GM21360 (cell line): Measurements from ENCODE around the gene DYNC1H1.

Experiments used
- ATAC-seq: cut with Tn5 transposase; IDR thresholded peaks from one replicate; pipeline ENCODE4 v1.9.1; 2021; ENCODE audit warnings: mild to moderate bottlenecking, moderate library complexity; ENCODE audit not compliant: unreplicated experiment

The DYNC1H1 gene

DNA sequence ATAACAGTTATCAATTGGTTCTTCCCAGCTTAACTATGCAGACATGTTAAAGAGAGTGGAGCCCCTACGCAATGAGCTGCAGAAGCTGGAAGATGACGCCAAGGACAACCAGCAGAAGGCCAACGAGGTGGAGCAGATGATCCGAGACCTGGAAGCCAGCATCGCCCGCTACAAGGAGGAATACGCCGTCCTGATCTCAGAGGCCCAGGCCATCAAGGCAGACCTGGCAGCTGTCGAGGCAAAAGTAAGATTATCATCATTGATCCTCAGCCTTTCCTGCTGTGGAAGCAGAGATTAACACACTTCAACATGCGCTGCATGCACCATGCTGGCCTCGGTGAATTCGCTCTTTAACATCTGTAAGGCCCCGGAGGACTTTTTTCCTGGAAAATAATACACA lies 68.9 kb downstream of the DYNC1H1 start:
- ATAC-seq: no peak

DNA sequence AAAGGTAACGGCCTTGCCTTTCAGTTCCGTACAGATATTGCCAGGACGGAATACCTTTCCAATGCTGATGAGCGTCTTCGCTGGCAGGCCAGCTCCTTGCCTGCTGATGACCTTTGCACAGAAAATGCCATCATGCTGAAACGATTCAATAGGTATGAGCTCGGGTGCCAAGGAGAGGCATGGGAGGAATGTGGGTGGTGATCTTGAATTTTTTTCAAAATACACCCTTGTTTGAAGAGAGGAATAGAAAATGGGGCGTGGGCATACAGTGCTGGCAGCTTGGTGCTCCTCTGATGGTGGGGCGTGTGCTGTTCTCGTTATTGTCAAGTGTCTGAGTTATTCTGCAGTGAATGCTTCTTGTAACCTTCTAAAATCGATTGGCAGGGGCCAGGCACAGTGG lies 69.9 kb downstream of the DYNC1H1 start:
- no peak for ATAC-seq

DNA sequence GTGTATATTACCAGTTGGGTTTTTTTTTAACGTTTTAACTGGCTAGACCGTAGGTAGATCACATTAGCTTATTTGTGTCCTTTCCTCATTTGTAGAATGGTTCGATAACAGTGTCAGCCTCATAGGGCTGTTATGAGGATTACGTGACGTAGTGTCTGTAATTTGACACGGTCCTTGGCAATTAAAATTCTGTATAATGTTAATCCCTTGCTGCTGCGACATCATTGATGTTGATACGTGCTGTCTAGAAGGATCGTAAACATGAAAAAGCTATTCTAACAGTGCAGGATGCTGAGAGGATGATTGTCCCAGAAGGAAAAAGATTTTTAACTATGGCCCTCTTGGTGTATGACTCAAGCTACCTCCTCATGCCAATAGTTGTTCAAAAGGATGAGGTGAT lies 71.5 kb downstream of the DYNC1H1 start:
- ATAC-seq: no peak

DNA sequence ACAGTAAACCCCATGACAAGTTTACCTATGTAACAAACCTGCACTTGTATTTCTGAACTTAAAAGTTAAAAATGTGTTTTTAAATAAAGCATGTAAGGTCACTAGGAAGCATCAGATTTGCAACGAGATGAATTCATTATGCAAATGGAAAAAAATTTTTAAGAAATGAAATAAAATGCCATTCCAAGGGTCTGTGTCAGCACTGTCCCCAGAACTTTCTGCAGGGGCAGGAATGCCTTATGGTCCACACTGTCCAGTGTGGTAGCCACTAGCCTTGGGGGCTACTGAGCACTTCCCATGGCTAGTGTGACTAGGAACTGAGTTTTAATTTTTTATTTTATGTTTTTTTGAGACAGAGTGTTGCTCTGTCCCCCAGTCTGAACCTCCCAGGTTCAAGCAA lies 73.3 kb downstream of the DYNC1H1 start:
- ATAC-seq: no peak

DNA sequence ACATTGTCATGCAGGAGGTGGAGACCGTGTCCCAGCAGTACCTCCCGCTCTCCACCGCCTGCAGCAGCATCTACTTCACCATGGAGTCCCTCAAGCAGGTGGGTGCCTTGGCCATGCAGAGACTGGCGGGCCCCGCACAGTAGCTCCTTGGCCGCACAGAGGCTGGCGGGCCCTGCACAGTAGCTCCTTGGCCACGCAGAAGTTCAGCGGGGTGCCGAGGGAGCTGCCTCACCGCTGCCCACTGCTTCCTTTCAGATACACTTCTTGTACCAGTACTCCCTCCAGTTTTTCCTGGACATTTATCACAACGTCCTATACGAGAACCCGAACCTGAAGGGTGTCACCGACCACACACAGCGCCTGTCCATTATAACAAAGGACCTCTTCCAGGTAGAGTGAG lies 74.8 kb downstream of the DYNC1H1 start:
- ATAC-seq: no peak

DNA sequence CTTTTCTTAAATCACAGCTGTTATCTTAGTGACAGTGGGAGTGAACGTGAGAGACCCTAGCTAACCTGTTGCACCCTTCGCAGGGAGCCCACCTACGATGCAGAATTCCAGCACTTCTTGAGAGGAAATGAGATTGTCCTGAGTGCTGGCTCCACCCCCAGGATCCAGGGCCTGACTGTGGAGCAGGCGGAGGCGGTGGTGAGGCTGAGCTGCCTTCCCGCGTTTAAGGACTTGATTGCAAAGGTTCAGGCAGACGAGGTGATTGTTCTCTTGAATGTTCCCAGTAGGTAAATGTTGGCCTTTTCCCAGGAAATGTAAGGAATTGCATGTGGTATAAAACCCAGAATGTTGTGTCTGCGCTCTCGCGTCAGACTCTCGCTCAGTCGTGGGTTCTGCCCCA lies 75.8 kb downstream of the DYNC1H1 start:
- ATAC-seq: no peak

DNA sequence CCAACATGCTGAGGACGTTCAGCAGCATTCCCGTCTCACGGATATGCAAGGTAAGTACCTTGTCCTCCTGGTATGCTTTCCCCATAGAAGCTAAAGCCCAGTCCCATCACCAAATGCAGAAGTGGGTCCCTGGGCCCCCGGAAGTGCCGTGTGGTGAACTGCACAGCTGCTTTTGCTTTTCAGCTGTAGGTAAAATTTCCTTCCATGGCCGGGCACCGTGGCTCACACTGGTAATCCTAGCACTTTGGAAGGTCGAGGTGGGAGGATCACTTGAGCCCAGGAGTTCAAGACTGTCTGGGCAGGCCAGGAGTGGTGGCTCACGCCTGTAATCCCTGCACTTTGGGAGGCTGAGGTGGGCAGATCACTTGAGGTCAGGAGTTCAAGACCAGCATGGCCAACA lies 78.3 kb downstream of the DYNC1H1 start:
- no peak for ATAC-seq

DNA sequence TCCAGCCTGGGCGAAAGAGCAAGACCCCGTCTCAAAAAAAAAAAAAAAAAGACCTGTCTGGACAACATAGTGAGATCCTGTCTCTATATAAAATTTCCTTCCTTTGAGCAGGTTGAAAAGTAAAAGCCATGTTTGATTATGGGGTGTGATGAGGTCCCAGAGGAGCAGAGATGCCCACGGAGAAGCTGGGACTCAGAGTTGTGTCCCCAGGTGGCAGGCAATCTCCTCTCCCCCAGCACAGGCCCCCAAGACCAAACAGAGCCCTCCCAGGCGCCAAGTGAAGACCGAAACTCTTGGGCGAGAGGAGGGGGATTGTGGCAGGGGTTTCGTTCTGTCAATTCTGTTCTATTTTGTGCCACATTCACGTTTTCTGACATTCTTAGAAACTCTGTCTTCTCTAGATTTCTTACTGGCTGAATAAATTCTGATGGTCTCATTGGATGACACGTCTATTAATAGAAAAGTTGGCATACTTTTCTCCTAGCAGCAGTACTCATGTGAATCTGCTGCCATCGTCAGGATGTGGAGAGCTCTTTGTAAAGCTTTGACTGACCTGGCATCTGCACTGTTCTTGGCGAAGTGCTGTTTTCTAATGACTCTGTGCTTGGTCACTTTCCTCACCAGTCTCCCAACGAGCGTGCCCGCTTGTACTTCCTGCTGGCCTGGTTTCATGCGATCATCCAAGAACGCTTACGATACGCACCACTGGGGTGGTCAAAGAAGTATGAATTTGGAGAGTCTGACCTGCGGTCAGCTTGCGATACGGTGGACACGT lies 79.1 kb downstream of the DYNC1H1 start:
- ATAC-seq: no peak

DNA sequence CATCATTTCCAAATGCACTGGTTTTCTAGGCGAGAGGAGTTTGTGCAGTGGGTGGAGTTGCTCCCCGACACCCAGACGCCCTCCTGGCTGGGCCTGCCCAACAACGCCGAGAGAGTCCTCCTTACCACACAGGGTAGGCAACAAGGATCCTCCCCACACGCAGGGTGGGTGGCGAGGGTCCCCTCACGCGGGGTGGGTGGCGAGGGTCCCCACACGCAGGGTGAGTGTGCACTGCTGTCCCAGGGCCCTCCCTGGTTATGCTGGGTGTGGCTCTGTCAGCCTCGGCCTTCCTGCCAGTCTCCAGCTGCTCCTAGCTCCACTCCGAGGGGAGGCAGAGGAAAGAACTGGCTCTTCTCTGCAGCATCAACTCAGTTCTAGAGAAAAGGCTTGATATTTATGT lies 80.2 kb downstream of the DYNC1H1 start:
- no peak for ATAC-seq

DNA sequence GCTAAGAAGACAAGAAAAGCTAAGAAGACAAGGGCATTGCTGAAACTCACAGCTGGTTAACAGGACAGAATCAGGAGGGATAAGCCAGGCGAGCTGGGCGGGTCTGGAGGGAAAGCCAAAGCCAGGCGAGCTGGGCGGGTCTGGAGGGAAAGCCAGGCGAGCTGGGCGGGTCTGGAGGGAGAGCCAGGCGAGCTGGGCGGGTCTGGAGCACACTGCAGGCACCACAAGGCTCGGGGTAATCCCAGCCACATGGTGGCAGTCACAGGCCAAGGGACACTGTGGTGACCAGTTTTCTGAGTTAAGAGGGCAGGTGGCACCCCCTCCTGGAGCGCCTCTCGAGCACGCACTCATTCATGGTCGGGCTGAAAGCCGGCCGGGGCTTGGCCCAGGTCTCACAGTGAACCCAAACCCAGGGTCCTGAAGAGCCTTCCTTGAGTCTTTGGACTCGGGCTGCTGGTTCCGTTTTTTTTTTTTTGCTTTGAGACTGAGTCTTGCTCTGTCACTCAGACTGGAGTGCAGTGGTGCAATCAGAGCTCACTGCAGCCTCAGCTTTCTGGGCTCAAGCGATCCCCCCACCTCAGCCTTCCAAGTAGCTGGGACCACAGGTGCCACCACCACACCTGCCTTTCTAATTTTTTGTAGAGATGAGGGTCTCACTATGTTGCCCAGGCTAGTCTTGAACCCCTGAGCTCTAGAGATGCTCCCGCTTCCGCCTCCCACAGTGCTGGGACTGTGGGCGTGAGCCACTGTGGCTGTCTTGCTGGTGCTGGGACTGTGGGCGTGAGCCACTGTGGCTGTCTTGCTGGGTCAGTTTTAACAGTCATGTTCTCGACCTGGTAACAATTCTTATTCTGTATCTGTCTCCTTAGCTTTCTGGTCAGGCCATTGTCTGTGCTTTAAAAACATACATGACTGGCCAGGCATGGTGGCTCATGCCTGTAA lies 82.2 kb downstream of the DYNC1H1 start:
- no peak for ATAC-seq

DNA sequence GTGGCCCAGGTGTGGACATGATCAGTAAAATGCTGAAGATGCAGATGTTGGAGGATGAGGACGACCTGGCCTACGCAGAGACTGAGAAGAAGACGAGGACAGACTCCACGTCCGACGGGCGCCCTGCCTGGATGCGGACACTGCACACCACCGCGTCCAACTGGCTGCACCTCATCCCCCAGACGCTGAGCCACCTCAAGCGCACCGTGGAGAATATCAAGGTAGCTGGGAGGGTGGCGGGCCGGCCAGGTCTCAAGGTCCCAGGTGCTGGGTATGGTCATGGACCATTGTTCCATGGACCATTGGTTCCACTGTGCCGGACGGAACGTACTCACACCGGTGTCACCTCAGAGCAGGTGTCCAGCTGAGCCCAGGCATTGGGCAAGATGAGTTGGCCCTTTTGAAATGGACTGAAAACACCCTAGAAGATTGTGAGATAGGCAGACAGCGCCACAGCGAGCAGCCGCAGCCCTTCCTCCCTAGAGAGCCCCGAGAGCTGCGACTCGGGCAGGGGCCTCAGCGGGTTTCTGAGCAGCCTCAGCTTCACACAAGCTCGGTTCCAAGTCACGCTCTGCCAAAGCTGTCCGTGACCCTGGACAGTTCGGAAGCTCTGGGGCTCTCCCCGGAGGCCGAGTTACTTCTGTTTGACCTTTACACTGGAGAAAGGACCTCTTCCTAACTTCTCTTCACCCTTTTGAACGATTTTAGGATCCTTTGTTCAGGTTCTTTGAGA lies 83.6 kb downstream of the DYNC1H1 start:
- ATAC-seq: no peak

DNA sequence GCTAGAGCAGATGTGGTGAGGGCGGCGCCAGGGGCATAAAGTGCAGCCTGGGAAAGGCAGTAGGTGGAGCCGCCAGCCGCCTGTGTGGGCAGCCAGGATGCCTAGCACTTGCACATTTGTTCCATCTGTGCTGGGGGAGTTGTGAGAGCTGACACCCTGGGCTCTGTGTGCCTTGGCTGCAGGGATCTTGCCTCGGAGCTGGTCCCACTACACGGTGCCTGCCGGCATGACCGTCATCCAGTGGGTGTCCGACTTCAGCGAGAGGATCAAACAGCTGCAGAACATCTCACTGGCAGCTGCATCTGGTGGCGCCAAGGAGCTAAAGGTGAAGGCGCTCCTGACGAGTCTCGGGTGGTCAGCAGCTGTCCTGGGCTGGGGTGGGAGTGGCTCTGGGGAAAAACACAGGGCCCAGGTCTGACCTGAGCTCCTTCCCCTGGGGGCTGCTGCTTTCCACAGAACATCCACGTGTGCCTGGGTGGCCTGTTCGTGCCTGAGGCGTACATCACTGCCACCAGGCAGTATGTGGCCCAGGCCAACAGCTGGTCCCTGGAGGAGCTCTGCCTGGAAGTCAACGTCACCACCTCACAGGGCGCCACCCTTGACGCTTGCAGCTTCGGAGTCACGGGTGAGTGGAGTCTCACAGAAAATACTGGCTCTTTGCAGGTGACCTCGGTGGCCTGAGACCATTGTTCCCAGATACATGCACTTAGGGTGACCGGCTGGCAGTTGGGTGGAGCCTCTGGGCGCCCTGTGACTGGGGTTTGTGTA lies 85.1 kb downstream of the DYNC1H1 start:
- no peak for ATAC-seq

DNA sequence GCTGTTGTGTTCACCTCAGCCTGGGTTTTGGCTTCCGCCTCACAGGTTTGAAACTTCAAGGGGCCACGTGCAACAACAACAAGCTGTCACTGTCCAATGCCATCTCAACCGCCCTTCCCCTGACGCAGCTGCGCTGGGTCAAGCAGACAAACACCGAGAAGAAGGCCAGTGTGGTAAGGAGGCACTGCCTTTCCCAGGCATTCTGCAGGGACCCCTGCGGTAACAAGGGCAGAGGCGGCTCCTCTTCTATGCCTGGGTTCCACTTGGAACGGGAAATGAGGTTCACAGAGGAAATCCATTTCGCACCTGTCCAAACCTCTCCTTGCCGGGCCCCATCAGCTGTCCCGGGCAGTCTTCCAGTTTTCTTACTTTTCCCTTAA lies 85.6 kb downstream of the DYNC1H1 start:
- no peak for ATAC-seq

DNA sequence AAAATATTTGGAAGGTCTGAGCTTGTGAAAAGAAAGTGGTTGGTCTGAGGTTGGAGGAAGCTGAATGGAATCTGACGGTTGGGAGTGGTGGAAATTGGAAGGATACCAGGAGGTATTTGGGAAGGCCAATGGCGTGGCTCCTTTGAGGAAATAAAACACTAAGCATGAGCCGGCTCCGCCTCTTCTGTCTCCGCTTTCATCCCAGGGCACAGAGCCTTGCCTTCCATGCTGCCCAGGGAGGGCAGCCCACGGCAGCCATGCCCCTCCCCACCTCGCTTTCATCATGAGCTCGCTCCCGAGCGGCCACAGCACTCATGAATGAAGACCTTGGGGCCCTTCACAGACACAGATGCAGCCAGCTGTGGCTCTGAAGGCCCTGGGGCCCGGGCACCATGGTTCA lies 86.3 kb downstream of the DYNC1H1 start:
- ATAC-seq: no peak

DNA sequence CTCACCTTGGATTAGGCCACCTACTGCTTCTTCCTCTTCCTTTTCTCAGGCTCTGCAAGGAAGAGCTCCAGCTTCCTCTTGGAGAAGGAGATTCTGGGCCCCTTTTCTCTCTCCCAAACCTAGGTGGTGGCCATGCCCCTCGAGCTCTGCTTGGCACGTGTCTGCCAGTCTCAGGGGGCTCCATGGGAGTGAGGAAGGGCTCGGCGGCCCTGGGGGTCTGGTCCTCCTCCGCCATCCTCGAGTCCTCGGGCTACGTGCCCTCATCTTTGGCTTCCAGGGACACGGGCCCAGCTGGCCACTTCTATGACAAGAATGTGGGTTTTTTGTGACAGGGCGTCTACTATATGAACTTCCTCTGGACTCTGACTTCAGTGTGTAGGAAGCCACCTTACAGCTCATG lies 88.1 kb downstream of the DYNC1H1 start:
- ATAC-seq: no peak

DNA sequence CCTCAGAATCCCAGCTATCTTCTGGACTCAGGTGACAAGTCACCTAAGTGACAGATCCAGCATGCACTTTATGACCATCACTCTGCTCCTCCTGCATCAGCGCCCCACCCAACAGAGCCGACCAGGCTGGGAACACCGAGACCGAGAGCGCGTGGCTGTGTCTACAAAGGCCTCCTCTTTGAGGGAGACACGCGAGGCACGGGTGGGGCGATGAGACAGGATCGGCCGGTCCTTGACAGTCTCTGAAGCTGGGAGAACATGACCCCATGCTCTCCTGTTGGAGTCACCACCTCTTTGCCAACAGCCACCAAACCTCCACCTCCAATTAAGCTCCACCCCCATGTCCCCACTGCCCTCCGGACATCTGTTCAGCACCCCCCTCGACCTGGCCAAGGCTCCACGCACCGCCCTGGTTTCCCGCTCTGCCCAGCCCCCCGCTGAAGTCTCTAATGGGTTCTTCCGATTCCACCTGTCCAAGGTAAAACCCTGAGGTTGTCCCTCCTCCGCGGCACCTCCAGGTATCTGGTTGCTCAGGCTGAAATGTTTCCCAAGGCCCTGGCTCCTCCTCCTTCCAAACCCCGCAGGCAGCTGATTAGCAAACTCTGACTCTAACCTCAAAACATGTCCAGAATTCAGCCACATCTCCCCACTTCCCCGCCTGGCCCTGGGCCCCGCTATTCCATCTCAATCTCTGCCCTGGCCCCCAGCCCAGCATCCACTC lies 91.0 kb downstream of the DYNC1H1 start:
- no peak for ATAC-seq

DNA sequence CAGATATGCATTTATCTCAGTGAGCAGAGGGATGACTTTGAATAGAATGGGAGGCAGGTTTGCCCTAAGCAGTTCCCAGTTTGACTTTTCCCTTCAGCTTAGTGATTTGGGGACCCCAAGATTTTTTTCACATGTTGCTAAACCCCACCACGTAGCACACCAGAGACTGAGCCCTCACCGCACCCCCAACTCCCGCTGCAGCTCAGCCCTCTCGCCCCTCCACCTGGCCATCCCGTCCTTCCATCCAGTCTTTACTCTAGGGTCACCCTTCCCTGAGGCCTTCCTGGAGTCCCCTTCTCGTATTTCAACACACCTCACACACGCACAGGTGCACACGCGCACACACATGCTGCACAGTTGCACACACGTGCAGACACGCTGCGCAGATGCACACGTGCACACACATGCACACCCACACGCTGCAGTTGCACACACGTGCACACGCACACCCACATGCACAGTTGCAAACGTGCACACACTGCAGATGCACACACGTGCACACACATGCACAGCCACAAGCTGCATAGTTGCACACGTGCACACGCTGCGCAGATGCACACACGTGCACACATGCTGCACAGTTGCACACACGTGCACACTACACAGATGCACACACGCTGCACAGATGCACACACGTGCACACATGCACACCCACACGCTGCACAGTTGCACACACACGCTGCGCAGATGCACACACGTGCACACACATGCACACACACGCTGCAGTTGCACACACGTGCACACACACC lies 92.5 kb downstream of the DYNC1H1 start:
- ATAC-seq: no peak

DNA sequence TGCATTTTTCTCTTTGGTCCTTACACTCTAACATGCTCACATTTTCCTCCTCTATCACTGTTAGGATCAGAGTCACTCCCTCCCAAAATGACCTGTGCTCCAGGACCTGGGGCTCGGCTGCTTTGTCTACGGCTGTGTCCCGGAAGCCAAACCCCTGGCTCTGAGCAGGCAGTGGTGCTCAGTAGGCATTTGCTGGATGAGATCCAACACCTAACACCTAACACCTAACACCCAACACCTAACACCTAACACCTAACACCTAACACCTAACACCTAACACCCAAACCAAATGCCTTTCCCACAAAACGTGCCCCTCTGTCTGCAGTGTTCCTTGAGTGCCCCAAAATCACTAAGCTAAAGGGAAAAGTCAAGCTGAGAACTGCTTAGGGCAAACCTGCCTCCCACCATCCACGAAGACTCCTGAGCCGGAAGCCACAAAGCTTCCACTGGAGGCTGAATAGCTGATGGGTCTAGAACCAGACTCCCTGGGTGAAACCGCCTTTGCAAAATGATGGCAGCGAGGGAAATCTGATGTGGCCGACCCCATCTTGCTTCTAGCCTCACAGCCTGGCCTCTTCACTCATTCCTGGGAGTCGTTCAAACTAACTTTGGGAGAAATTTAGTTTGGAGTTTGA lies 93.2 kb downstream of the DYNC1H1 start:
- ATAC-seq: no peak

DNA sequence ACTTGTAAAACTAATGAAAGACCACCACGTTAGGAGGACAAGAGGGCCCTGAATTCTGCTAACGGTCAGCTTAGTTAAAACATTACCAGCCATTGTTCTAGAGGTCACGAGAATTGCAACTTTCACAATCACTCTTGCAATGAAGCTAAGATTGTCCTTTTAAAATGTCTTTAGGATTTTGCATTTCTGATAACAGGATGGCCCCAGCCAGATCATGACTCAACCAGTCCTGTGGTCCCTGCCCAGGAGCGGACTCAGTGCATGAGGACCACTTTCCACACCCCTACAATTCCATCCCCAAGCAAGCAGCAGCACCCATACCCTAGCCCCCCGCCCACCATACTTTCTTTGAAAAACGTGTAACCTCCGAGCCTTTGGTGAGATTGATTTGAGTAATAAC lies 93.8 kb downstream of the DYNC1H1 start:
- no peak for ATAC-seq
